Heart left ventricle (tissue), 16 donors: Measurements from ENCODE around the gene GALNTL6. TPM values are rescaled to one million over a fixed set of nuclear protein-coding genes. Genes with fewer than 3 reads are reported as not detected.

Source experiments
- ATAC-seq, 4 donors: fragments of 200-7000 bp; cut with Tn5 transposase; one replicate each; pipeline ENCODE4 v1.9.1; 2020 to 2022; ENCODE audit warnings: moderate library complexity in 4 of 4, mild to moderate bottlenecking in 3 of 4, moderate number of reproducible peaks in 1 of 4
- DNase-seq, 5 donors: peaks; one replicate each; pipeline ENCODE4 v3.0.0-alpha.2; 2020
- H3K27ac ChIP-seq, 12 donors: fragments of 200-600 bp; sonication (generic) in 4 of 12; one replicate each; pipeline versions ENCODE4 v1.5.0 to v1.8.0; 2016 to 2022; ENCODE audit warnings: mild to moderate bottlenecking in 2 of 12
- H3K27me3 ChIP-seq, 9 donors: fragments of 200-600 bp; sonication (generic) in 2 of 9; one replicate each; pipeline versions ENCODE4 v1.5.1 to v1.8.0; 2016 to 2022; ENCODE audit warnings: mild to moderate bottlenecking in 3 of 9
- H3K36me3 ChIP-seq, 9 donors: fragments of 200-600 bp; sonication (generic) in 2 of 9; one replicate each; pipeline versions ENCODE4 v1.5.0 to v1.8.0; 2018 to 2022; ENCODE audit warnings: mild to moderate bottlenecking in 2 of 9
- H3K4me1 ChIP-seq, 12 donors: fragments of 200-600 bp; sonication (generic) in 4 of 12; one replicate each; pipeline versions ENCODE4 v1.5.0 to v1.8.0; 2016 to 2022; ENCODE audit warnings: mild to moderate bottlenecking in 3 of 12
- H3K4me3 ChIP-seq, 12 donors: fragments of 200-600 bp; sonication (generic) in 4 of 12; one replicate each; pipeline versions ENCODE4 v1.5.0 to v1.8.0; 2017 to 2022; ENCODE audit warnings: mild to moderate bottlenecking in 9 of 12, moderate library complexity in 4 of 12
- H3K9me3 ChIP-seq, 12 donors: fragments of 200-600 bp; sonication (generic) in 4 of 12; one replicate each; pipeline versions ENCODE4 v1.5.0 to v1.8.0; 2016 to 2022; ENCODE audit warnings: mild to moderate bottlenecking in 1 of 12
- POLR2A ChIP-seq, 2 donors: fragments of 450-650 bp; IDR thresholded peaks; one replicate each; pipeline ENCODE4 v1.6.1; 2017; ENCODE audit warnings: antibody characterized with exemption in 2 of 2, mild to moderate bottlenecking in 2 of 2, moderate library complexity in 2 of 2
- WGBS, 4 donors: extraction: QIAGEN DNeasy Blood & Tissue Kit in 2 of 4; methylation state at CpG; one replicate each; pipeline versions ENCODE4 v1.1.5 to v1.1.7; 2013 to 2018; 5-methylcytosine and 5-hydroxymethylcytosine counted together
- intact Hi-C, 10 donors: fragments of 100-400 bp; cut with DNase I; formaldehyde crosslinking; loops; one replicate each; pipeline versions ENCODE4 v1.11.1 to v1.14.2; 2022
- polyA plus RNA-seq, 2 donors: library from polyadenylated mRNA; stranded (reverse); fragments of 200-250 nt; gene quantifications; one replicate each; pipeline ENCODE4 v1.2.3, GENCODE V29; 2013
- total RNA-seq, 9 donors: library from RNA; depleted of rRNA in 2 of 9; stranded (reverse); fragments of >200 nt in 2 of 9; fragmentation: NEBNext Ultra II Directional in 3 of 9; extraction: Animal tissue kit (Norgen Biotek cat#: 25700) in 3 of 9; gene quantifications; one replicate each; pipeline versions ENCODE4 v1.1.0 to v1.2.4, GENCODE V29; 2016 to 2023
- TF ChIP-seq, protein P1 (sequence below), 12 donors: fragments of 200-600 bp; sonication (generic) in 4 of 12; IDR thresholded peaks; one replicate each; pipeline versions ENCODE4 v1.5.0 to v1.8.0; 2018 to 2022; ENCODE audit warnings: antibody characterized with exemption in 12 of 12, mild to moderate bottlenecking in 5 of 12
- donor health status: ischemic (EF 13 %, LVEDD 7.1; RV severe dilation, severe dysfunction).
- donor health status: healthy with polysubstance abuse.
- donor health status: DM: no; HTN: yes; CAD: no.
- donor health status: DM: no; HTN: no; CAD: no.
- donor health status: ischemic (EF 25% LVEDD 6.9; RV normal size, moderate dysfunction).
- donor health status: ischemic (EF 25% LVEDD 5.7; RV mildly dilated, moderate dysfunction).
- donor health status: healthy.
- donor health status: DM: yes; HTN: yes; CAD: no.
- donor health status: ischemic (EF 35%, LVEDD 5.7; RV mildly dilated, moderate dysfunction).
- donor health status: nonischemic (EF 11% LVEDD 7.7; RV severe dilation, severe dysfunction).
- donor health status: DM: yes; HTN: yes; CAD: no.
- donor health status: PGD.
- donor health status: ischemic (EF 29% LVEDD 5.4; RV normal size, mild dysfunction).
- donor health status: nonischemic (EF 23%, LVEDD 6.1; RV moderate dilation, normal function).

GALNTL6 gene
- total and polyA plus RNA-seq, 11 donors, result 0.33 to 0.52 TPM; not detected in 9

DNA sequence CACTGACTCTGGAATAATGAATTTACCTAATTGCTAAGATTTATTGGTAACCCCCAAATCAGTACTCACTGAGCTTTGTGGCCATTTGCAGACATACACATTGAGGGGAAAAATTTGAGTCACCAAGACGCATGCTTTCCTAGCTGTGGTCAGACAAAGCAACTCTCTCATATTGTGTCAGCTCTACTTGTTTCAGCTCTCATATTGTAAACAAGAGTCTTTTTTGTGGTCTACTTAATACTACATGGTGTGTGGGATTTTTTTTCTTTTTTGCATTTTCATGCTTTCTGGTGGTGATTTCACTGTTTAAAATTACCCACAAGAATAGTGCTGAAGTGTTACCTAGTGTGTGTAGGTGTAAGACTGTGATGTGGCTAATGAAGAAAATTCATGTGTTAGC lies 927.2 kb downstream of the GALNTL6 start:
- H3K36me3 ChIP-seq, result no peaks in the 10 kb centered on the region
- H3K27me3 ChIP-seq, result no peaks in the 10 kb centered on the region
- ATAC-seq (no peak), DNase-seq (no peak)
- no peak overlapping the region for H3K27ac ChIP-seq
- H3K4me3 ChIP-seq, result no peak overlapping the region
- 84 to 97% (median 89%) methylated on average over 1 of the region's 1 CpG for WGBS, 4 donors
- no peak for TF ChIP-seq POLR2A (IDR thresholded peaks at IDR 0.05)
- TF ChIP-seq, protein P1, sequence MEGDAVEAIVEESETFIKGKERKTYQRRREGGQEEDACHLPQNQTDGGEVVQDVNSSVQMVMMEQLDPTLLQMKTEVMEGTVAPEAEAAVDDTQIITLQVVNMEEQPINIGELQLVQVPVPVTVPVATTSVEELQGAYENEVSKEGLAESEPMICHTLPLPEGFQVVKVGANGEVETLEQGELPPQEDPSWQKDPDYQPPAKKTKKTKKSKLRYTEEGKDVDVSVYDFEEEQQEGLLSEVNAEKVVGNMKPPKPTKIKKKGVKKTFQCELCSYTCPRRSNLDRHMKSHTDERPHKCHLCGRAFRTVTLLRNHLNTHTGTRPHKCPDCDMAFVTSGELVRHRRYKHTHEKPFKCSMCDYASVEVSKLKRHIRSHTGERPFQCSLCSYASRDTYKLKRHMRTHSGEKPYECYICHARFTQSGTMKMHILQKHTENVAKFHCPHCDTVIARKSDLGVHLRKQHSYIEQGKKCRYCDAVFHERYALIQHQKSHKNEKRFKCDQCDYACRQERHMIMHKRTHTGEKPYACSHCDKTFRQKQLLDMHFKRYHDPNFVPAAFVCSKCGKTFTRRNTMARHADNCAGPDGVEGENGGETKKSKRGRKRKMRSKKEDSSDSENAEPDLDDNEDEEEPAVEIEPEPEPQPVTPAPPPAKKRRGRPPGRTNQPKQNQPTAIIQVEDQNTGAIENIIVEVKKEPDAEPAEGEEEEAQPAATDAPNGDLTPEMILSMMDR (IDR thresholded peaks at IDR 0.05), result no peak
- H3K9me3 ChIP-seq, result peaks cover 0 to 27% (median 17%) of the 10 kb centered on the region in 12 donors
- H3K4me1 ChIP-seq, result no peaks in the 10 kb centered on the region
- intact Hi-C loops, result no loop called here

DNA sequence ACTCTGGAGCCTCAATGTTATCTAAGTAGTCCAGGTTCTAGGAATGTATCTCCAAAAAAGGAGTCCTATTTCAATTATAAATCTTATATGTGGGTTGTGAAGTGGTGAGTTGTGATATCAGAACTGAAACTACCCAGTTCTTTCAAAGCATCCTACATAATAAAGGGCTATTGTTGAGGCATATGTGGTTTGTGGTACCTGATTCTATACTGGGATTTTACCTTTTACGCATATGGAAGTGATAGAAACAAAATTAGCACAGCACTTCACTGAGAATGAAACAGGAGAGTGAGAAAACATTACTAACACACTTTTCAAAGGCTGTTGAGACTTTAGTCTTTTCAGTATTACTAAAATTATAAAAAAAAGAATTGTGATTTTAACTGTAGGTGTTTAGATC lies 937.7 kb downstream of the GALNTL6 start:
- intact Hi-C loops, result no loop called here
- Histone ChIP-seq H3K4me3 (no peak overlapping the region), H3K4me1 (no peaks in the 10 kb centered on the region), H3K27ac (no peak overlapping the region), H3K9me3 (peaks cover 0 to 4% (median 0%) of the 10 kb centered on the region in 12 donors), H3K27me3 (no peaks in the 10 kb centered on the region), H3K36me3 (no peaks in the 10 kb centered on the region)
- ATAC-seq (no peak), DNase-seq (no peak)
- no peak for TF ChIP-seq POLR2A (IDR thresholded peaks at IDR 0.05)
- WGBS, 4 donors, result 73 to 82% (median 77%) methylated on average over 1 of the region's 1 CpG

DNA sequence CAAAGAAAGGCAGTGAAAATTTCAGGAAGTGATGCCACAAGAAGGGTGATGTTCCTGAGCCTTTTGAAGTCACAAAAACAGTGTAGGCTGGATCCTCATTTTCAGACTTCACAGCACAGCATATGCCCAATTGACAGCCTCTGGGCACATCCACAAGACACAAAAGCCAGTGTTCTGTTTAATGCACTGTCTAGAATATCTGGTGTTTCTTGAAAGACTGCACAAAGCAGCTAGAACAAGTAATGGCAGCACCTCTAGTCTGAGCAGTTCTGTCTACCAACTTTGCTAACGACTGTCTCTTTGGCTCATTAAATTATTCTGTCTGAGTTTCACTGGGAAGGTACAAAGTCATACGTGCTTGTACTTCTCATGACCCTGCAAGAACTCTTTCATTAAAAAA lies 938.3 kb downstream of the GALNTL6 start:
- Histone ChIP-seq H3K27ac (no peak overlapping the region), H3K4me1 (no peaks in the 10 kb centered on the region), H3K36me3 (no peaks in the 10 kb centered on the region), H3K9me3 (peaks cover 0 to 4% (median 0%) of the 10 kb centered on the region in 12 donors), H3K4me3 (no peak overlapping the region), H3K27me3 (no peaks in the 10 kb centered on the region)
- intact Hi-C loops, result no loop called here
- TF ChIP-seq, protein P1 (IDR thresholded peaks at IDR 0.05), result no peak
- ATAC-seq (no peak), DNase-seq (no peak)
- 71 to 78% (median 75%) methylated on average over 2 of the region's 2 CpGs for WGBS, 4 donors

DNA sequence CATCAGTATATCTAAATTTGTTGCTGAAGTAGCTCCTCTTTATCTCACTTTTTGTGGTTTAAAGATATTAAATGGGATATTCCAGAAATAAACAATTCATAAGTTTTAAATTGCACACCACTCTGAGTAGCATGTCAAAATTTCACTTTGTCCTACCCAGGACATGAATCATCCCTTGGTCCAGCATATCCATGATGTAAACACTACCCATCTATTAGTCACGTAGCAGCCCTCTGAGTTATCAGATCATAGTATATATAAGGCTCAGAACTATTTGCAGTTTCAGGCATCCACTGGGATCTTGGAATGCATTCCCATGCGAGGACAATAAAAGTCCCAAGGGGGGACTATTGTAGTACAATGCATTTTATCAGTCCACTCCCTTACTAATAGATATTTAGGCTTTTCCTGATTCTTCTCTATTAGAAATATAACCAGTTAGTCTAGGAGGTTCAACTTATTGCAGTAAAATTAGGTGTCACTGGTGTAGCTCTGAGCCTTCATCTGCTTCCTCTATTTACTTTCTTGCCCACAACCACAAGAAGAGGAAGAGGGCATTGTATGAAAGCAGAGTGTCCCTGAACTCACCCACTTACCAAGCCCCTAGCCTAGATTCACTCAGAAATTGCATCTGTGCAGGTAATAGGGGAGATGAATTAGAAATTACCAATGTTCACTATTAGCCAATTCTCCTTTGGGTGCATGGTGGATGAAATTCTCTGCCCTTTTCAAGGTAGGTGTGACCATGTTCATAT lies 945.6 kb downstream of the GALNTL6 start:
- H3K4me3 ChIP-seq, result no peak overlapping the region
- 51 to 66% (median 58%) methylated on average over 2 of the region's 2 CpGs for WGBS, 4 donors
- H3K36me3 ChIP-seq, result no peaks in the 10 kb centered on the region
- TF ChIP-seq, protein P1 (IDR thresholded peaks at IDR 0.05), result no peak
- no peak for TF ChIP-seq POLR2A (IDR thresholded peaks at IDR 0.05)
- no peaks in the 10 kb centered on the region for H3K9me3 ChIP-seq
- intact Hi-C loops, result no loop called here
- no peak overlapping the region for H3K27ac ChIP-seq
- ATAC-seq (no peak), DNase-seq (no peak)
- no peaks in the 10 kb centered on the region for H3K4me1 ChIP-seq
- no peaks in the 10 kb centered on the region for H3K27me3 ChIP-seq

DNA sequence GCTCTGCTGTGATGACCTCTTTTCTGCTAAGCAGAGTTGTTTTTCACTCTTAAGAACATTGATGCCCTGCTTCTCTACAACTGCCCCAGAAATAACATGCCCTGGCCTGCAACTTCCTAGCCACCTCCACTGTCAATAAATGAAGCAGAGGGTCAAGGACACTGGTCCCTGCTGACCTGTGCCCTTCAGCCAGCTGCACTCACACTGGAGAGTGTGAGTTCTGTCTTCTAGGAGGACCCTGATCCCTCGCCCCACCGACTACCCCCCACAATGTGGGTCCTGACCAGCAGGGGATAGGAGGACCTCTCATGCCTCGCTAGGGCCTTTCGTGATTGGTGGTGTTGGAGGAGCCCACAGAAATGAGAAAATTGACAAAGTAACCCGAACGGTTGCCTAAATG lies 947.3 kb downstream of the GALNTL6 start:
- TF ChIP-seq, protein P1 (IDR thresholded peaks at IDR 0.05), result no peak
- TF ChIP-seq POLR2A (IDR thresholded peaks at IDR 0.05), result no peak
- H3K4me1 ChIP-seq, result no peaks in the 10 kb centered on the region
- intact Hi-C loops, result no loop called here
- DNase-seq (no peak), ATAC-seq (no peak)
- H3K27me3 ChIP-seq, result no peaks in the 10 kb centered on the region
- H3K9me3 ChIP-seq, result no peaks in the 10 kb centered on the region
- H3K4me3 ChIP-seq, result no peak overlapping the region
- 80 to 89% (median 85%) methylated on average over 6 of the region's 6 CpGs for WGBS, 4 donors
- H3K27ac ChIP-seq, result no peak overlapping the region
- H3K36me3 ChIP-seq, result no peaks in the 10 kb centered on the region
